ENCODE data around the gene ESYT2.

The ESYT2 gene

DNA sequence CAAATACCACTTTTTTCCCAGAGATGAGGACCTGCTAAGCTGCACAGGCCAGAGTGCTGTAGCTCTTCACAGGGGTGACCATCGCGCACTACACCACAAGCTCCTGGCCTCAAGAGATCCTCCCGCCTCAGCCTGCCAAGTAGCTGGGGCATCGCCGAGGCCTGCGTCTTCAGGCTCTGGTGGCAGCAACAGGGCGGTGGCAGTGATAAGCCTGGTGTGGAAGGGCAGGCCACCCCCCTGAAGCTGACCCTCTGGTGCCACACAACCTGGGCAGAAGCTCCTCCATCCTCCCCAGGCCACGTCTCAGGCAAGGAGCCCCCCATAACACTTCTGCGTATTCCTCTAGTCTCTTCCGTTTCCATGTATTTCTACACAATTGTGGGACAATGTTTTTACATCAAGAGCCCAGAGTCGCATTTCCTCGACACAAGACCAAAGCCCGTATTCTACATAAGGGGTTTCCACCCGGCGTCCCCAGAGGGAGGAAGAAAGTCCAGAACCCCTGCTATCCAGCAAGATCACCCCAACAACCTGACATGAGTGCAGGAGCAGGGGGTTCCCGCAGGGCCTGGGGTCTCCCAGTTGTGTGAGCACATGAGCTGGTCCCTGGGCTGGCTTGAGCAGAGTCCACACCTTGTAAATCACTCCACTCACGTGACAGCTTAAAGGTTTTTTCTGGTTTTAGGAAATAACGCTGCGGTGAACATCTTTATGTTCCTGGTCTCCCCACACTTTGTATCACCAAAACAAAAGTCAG, 87.1 kb downstream of the ESYT2 start:
- DNase-seq (ENCODE audit: low read depth): no peak

DNA sequence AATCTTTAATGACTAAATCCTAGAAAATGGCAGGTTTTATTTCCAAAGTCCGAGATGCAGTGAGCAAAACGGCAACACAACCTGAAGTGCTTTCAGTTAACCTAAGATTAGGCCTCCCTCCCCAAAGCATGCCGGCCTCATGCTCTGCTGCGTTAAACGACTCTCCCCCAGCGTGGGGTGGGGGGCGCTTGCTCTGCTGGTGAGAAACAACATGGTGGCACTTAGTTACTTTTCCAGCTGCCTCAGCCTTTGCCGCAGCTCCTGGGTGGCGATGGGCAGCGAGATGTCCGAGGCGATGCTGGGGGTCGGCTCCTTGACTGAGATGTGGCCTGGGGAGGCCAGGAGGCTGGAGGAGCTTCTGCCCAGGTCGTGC, 88.0 kb downstream of the ESYT2 start:
- DNase-seq (ENCODE audit: low read depth): no peak

DNA sequence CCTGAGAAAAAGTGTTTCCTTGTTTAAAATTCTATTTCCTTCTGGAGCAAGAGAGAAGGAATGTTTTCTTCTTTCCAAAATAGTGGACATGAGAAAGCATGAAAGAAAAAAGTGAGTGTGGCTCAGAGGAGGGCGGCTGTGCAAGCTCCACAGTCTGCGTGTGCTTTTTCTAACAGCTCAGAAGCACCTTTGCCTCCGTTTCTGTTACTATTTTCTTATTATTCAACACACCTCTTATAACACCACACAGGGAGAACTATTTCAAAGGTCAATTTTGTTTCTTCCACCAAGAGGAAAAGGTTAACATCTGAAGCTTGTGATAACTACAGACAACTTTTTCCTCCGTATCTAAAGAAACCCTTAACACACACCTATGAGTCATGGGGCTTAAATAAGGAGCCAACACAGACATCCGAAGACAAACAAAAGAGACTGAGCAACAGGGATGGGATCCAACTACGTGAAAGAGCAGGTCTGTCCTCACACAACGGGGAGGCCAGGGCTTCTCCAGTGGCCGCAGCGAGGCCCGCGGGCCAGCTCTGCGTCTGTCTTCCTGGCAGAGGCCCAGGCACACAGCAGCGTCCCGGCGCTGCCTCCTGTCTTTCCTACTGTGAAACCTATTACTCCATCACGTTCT, 88.5 kb downstream of the ESYT2 start:
- DNase-seq (ENCODE audit: low read depth): peak; percentile 97

DNA sequence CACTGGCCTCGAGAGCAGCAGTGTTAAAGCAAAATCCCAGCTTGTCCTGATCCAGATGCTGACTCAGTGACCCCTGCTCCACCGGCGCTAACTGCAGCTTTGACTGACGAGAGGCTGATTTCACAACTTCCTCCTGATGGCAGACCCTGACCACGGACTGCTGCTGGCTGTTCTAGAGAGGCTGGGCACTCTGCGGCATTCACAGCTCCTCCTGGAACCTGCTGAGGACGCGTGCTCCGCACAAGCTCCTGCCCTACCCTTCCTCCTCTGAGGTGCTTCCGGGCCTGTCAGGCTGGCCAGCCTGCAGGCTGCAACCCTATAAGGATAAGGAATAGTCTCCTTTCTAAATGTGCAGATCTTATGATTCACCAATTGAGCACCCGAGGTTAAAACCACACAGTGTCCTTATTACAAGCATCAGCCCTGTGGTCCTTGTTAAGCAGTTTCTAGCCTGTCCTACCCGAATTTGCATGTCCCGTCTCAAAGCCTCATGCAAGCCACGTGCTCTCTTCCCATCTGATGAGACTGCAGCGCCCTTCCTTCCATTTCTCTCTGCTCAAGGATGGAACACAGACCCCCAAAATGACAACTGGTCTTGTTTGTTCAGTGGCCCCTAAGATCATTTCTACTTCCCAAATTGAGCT, 89.2 kb downstream of the ESYT2 start:
- DNase-seq (ENCODE audit: low read depth): peak; percentile 94

DNA sequence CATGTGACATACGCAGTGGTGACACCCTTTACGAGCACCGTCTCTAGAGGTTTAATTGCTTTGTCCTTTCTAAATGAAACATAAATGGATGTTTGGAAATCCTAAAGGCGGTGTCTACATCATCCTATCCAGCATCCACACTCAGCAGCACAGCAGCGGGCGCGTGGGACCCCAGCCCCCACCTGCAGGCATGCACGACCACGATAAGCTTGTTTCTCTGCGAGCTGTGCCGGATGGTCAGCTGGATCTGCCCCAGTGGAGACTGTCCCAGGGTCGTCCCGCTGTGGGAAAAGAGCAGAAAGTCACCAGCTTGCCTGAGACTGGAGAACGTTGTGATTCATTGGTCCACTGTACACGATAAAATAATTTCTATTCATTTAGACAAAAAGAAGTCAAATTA, 90.5 kb downstream of the ESYT2 start:
- DNase-seq (ENCODE audit: low read depth): no peak

DNA sequence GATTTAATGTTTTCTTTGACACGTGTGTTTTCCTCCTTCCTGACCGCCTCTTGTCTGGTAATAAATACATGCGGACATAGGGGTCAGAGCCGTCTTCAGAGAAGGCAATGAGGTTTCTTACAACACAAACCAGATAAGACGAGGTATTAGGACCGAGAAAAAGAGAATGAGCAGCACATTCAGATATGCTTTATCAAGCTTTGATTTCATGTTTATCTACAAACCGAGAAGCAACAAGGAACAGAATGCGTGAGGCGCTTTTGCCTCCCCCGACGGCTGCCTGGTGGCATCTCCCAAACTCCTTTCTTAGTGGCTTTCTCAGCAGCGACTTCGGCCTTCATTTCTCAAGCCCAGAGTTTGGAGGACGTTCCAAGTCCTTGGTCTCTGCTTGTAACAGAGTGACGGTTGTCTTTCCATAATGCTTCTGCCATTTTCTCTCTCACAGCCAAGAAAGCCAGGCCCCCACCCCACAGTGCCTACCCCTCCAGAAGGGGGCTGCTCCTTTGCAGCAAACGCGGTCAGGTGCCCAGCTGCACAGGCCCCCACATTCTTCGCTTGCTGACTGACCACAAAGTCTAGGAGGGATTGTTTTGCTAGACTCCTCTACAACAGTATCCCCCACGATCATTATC, 92.1 kb downstream of the ESYT2 start:
- DNase-seq (ENCODE audit: low read depth): no peak

DNA sequence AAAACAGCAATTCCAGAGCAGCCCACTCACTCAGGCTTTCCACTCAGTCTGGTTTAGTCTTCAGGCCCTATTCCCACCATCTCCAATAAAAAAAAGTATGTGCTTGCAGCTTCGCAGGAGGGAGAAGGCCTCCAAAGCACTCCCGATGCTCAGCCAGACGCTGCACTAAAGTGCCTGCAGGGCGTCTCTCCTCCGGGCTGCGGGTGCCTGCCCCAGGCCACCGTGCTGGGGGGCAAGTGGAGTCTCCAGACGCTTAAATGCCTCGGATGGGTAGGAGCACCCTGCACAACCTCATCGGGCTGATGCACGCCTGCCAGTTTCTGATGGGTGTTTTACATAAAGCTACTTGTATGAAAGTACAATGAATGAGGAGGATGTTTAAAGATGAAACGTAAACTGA, 93.4 kb downstream of the ESYT2 start:
- no peak for DNase-seq (ENCODE audit: low read depth)

GRCh38 chr7:158734861-158735260, 94.4 kb downstream of the ESYT2 start:
- DNase-seq (ENCODE audit: low read depth): peak; percentile 95

- no peak for DNase-seq (ENCODE audit: low read depth)
Measured at GRCh38 chr7:158733775-158734494, 95.4 kb downstream of the ESYT2 start.

- no peak for DNase-seq (ENCODE audit: low read depth)
Measured at GRCh38 chr7:158733220-158733519, 96.1 kb downstream of the ESYT2 start.

- no peak for DNase-seq (ENCODE audit: low read depth)
Measured at GRCh38 chr7:158732494-158733219, 96.7 kb downstream of the ESYT2 start.

DNA sequence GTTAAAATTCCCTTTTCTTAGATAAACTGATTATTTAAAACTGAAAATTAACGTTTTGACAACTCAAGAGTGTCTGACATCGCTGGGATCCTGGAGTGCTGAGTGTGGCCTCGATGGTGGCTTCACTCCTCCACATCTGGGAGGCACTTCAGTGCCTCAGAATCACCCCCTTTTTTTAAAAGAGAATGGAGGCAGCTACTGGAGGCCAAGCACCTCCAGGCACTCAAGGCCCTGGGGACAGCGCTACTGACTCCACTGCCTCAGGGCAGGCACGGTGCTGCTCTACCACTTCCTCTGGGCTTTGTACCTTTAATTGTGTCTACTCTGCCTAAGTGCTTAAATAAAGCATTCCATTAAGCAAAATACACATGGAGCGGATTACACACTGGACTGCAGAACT, 97.5 kb downstream of the ESYT2 start:
- no peak for DNase-seq (ENCODE audit: low read depth)

DNA sequence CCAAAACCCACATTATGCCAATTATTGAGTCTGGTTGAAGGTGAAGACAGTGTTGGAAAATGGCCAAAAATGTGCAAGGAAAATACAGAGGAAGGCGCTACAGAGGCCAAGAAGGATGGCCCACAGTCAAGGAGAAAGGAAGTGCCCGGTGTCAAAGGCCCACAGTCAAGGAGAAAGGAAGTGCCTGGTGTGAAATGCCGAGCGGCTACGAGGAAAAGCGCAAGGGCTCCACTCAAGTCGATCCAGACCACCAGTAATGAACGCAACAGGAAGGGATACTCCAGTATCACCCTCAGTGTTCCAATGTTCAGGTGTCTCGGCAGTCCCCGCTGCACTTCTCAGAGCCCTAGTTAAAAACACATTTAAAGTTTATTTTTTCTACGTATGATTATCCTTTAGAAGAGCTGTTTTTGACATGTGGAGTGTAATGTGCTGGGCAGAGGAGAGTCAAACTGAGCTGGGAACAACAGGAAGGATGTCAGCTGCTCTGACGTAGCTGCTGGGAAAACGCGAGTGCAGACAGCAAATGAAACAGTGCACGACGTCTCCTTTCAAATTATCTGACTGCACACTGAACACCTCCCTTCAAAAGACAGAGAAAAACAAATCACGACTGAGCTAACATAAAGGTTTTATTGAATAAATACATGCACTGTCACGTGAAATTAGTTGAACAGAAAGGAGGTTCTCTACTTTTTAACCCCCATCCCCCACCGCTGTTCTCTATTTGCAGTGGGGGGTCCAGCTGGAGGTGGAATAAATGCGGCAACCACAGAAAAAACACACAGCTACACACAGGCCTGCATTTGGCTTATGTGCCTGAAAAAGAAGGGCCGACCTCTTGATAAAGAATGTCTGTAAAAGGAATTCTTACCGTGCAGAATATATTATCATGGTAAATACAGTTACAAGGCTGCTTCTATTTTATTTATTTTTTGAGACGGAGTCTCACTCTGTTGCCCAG, 98.6 kb downstream of the ESYT2 start:
- no peak for DNase-seq (ENCODE audit: low read depth)

- DNase-seq (ENCODE audit: low read depth): no peak
Measured at GRCh38 chr7:158729646-158730382, 99.5 kb downstream of the ESYT2 start.

DNA sequence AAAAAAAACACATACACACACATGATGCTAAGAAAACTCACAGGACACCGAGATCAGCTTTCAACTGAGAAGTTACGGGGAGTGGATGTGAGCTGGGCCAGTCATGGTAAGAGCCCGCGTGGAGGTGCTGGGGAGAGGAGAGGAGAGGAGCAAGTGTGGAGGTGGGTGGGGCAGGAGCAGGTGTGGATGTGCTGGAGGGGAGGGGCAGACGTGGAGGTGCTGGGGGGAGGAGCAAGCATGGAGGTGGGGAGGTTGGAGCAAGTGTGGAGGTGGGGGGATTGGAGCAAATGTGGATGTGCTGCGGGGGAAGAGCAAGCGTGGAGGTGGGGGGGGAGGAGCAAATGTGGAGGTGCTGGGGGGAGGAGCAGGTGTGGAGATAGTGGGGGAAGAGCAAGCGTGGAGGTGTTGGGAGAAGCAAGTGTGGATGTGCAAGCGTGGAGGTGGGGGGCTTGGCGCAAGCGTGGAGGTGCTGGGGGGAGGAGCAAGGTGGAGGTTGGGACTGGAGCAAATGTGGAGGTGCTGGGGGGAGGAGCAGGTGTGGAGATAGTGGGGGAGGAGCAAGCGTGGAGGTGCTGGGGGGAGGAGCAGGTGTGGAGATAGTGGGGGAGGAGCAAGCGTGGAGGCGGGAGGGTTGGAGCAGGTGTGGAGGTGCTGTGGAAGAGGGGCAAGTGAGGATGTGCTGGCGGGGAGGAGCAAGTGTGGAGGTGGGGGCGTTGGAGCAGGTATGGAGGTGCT, 100.2 kb downstream of the ESYT2 start:
- DNase-seq (ENCODE audit: low read depth): no peak

DNA sequence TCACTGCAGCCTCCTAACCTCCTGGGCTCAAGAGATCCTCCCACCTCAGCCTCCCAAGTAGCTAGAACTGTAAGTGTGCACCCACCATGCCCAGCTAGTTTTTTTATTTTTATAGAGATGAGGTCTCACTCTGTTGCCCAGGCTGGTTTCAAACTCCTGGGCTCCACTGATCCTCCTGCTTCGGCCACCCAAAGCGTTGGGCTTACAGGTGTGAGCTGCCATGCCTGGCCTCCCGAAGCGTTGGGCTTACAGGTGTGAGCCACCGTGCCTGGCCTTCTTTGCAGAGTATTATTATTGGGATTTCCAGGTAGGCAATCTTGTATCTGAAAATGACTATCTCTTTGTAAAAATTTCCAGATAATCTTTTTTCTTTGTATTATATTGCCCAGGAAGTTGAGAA, 101.6 kb downstream of the ESYT2 start:
- no peak for DNase-seq (ENCODE audit: low read depth)

DNA sequence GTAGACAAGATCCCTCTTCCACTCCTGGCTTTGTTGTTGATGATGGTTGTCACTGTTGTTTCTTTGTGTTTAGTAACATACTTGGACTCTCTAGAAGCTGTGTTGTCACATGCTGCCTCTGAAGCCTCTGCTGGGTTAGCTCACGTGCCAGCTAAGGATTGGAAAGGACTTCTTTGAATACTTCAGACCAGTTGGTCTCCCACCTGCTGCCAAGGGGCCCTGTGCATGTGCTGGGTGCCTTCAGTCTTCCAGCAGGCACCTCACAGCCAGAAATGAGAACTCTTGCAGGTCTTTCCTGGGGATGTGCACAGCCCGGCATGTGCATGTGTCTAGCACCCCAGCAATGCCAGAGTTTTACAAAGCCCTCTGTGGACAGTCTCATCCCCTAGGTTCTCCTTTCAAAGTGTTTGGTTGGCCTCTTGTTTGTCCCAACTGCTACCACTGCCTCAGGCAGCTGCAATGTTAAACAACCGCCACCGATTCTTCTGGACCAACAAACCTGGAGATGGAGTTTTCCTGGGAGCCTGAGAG, 103.0 kb downstream of the ESYT2 start:
- DNase-seq (ENCODE audit: low read depth): no peak

- DNase-seq (ENCODE audit: low read depth): no peak
Measured at GRCh38 chr7:158725506-158725800, 103.9 kb downstream of the ESYT2 start.
